ENCODE data around the gene BST2. TPM values are rescaled to one million over a fixed set of nuclear protein-coding genes. Genes with fewer than 3 reads are reported as not detected.

The BST2 gene
- total and polyA plus RNA-seq, 10 of the 15 experiments (the other 5 are each of a cell fraction or from before 2014, with no cell fraction given): 16.6 to 372 (median 264) TPM

DNA sequence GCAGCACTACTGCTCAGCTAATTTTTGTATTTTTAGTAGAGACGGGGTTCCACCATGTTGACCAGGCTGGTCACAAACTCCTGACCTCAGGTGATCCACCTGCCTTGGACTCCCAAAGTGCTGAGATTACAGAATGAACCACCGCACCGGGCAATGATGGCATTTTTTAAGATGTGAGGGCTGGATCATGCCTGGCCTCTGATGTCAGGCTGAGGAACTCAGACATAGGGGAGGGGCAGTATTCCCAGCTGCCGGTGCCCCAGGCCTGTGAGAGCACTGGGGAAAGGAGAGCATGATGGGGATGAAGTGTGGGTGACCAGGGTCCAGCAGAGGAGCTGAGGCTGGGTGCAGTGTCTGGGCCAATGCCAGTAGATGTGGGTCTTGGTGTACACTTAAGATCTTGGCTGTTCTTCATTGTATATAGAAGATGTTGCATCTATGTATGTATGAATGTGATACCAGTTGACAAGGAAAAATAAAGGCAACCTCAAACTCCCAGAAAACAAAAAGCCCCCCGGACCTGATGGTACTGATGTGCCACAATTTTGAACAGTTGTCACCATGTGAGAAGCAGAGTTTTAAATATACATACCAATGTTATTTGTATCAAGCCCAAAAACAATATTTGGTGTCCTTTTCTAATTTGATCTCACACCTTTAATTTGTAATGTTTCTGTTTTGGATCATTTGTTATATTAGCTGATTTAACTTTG is 24.8 kb downstream of the BST2 start:
- TF ChIP-seq STAT3 (IDR thresholded peaks at IDR 0.05; ENCODE audit: low read depth, low read length) (no peak), BACH1 (IDR thresholded peaks at IDR 0.05; ENCODE audit: borderline replicate concordance) (no peak), EP300 (IDR thresholded peaks at IDR 0.05; ENCODE audit: borderline replicate concordance in 1 of 2, control insufficient read depth in 1 of 2, low read depth in 2 of 2, low read length in 2 of 2) (no peak)
- no TSS peak for BruUV-seq (replicated peaks)
- WGBS (ENCODE audit: insufficient coverage, insufficient replicate concordance, low lambda C conversion rate, missing lambda C conversion rate): 96% methylated on average over 5 of the region's 5 CpGs
- no peaks in the 10 kb centered on the region for H3K36me3 ChIP-seq (ENCODE audit: control insufficient read depth in 2 of 2, insufficient read depth in 2 of 2, low read length in 1 of 2)
- CTCF ChIA-PET: interaction anchor here (0.6 to 1.2 kb wide), 3 partner anchors 15 to 120 kb away, joined by 3 to 4 read pairs (median 4); no protein-coding TSS in a partner anchor
- POLR2A ChIA-PET: interaction anchor here (0.7 to 1.1 kb wide), 2 partner anchors 71 to 314 kb away, joined by 3 to 7 read pairs; partner anchors contain the start of gene DDA1
- SMC1A ChIA-PET (ENCODE audit: uncharacterized antibody, unreplicated experiment): interaction anchor here (0.9 kb wide), 2 partner anchors 9 to 33 kb away, joined by 3 read pairs; no protein-coding TSS in a partner anchor
- ATAC-seq (no peak), FAIRE-seq (no peak), DNase-seq (ENCODE audit: low read depth, low spot score) (no peak)
- RAD21 ChIA-PET (ENCODE audit: unreplicated experiment): no interaction called here
- no peaks in the 10 kb centered on the region; the same call in 2 of the 3 replicates for H3K9me3 ChIP-seq (replicated peaks; ENCODE audit: control insufficient read depth, insufficient read depth, low read length)
- H2AFZ ChIP-seq (ENCODE audit: control insufficient read depth, low read depth, low read length): no peak overlapping the region
- H4K20me1 ChIP-seq (ENCODE audit: control insufficient read depth, insufficient read depth): no peaks in the 10 kb centered on the region
- no peak overlapping the region for H3K4me3 ChIP-seq
- no peak overlapping the region for H3K9ac ChIP-seq (ENCODE audit: control insufficient read depth, insufficient read depth, low read length)
- H3K27me3 ChIP-seq (replicated peaks in 1 of 2; ENCODE audit: control insufficient read depth in 2 of 2, insufficient read depth in 2 of 2, low read length in 1 of 2): no peaks in the 10 kb centered on the region
- no peak overlapping the region for H3K4me2 ChIP-seq (ENCODE audit: control insufficient read depth, insufficient read depth)
- in situ Hi-C loops (cut with MboI) (no loop called here), intact Hi-C loops (cut with micrococcal nuclease; ENCODE audit: unreplicated experiment) (no loop called here)
- H3K27ac ChIP-seq (ENCODE audit: control insufficient read depth, insufficient read depth): no peak overlapping the region
- peaks cover 11% of the 10 kb centered on the region for H3K4me1 ChIP-seq (ENCODE audit: control insufficient read depth, insufficient read depth, low read length)
- H3K79me2 ChIP-seq (ENCODE audit: control insufficient read depth, insufficient read depth, low read length): no peaks in the 10 kb centered on the region

DNA sequence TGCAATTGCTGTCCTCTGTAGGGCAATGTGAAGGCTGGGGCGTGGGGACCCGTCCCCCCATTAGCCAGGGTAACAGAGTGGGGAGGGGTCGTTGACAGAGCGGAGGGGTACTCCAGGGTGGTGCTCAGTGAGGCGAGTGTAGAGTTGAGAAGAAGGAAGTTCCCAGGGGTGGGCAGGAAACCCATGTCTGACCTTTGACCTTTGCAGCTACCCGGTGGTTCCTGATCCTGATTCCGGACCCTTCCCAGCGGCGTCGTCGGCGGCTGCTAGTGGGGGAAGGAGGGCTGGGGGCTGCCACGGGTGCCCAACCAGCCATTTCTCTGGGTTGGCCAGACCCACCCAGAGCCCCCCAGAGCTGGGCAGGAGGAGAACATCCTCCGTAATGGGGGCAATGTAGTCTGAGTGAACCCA is 26.2 kb downstream of the BST2 start:
- ChIA-PET POLR2A (interaction anchor here (0.7 kb wide), 1 partner anchor 321 kb away, joined by 4 read pairs; no protein-coding TSS in a partner anchor), CTCF (no interaction called here), RAD21 (ENCODE audit: unreplicated experiment) (no interaction called here), SMC1A (ENCODE audit: uncharacterized antibody, unreplicated experiment) (interaction anchor here (0.9 kb wide), 1 partner anchor 32 kb away, joined by 3 read pairs; no protein-coding TSS in a partner anchor)
- Histone ChIP-seq H3K9me3 (replicated peaks; ENCODE audit: control insufficient read depth, insufficient read depth, low read length) (no peaks in the 10 kb centered on the region; the same call in 2 of the 3 replicates), H3K4me1 (ENCODE audit: control insufficient read depth, insufficient read depth, low read length) (peaks cover 15% of the 10 kb centered on the region), H4K20me1 (ENCODE audit: control insufficient read depth, insufficient read depth) (no peaks in the 10 kb centered on the region), H3K4me2 (ENCODE audit: control insufficient read depth, insufficient read depth) (no peak overlapping the region), H3K4me3 (no peak overlapping the region), H2AFZ (ENCODE audit: control insufficient read depth, low read depth, low read length) (no peak overlapping the region), H3K27ac (ENCODE audit: control insufficient read depth, insufficient read depth) (no peak overlapping the region), H3K9ac (ENCODE audit: control insufficient read depth, insufficient read depth, low read length) (no peak overlapping the region), H3K79me2 (ENCODE audit: control insufficient read depth, insufficient read depth, low read length) (no peaks in the 10 kb centered on the region), H3K27me3 (replicated peaks in 1 of 2; ENCODE audit: control insufficient read depth in 2 of 2, insufficient read depth in 2 of 2, low read length in 1 of 2) (no peaks in the 10 kb centered on the region), H3K36me3 (ENCODE audit: control insufficient read depth in 2 of 2, insufficient read depth in 2 of 2, low read length in 1 of 2) (no peaks in the 10 kb centered on the region)
- BruUV-seq (replicated peaks): no TSS peak
- ATAC-seq (no peak), FAIRE-seq (no peak), DNase-seq (ENCODE audit: low read depth, low spot score) (no peak)
- WGBS (ENCODE audit: insufficient coverage, insufficient replicate concordance, low lambda C conversion rate, missing lambda C conversion rate): 51% methylated on average over 14 of the region's 14 CpGs
- intact Hi-C loops (cut with micrococcal nuclease; ENCODE audit: unreplicated experiment): no loop called here
- in situ Hi-C loops (cut with MboI): no loop called here
- TF ChIP-seq KLF5 (IDR thresholded peaks at IDR 0.05; ENCODE audit: partially characterized antibody): no peak
- TF ChIP-seq, protein P1, sequence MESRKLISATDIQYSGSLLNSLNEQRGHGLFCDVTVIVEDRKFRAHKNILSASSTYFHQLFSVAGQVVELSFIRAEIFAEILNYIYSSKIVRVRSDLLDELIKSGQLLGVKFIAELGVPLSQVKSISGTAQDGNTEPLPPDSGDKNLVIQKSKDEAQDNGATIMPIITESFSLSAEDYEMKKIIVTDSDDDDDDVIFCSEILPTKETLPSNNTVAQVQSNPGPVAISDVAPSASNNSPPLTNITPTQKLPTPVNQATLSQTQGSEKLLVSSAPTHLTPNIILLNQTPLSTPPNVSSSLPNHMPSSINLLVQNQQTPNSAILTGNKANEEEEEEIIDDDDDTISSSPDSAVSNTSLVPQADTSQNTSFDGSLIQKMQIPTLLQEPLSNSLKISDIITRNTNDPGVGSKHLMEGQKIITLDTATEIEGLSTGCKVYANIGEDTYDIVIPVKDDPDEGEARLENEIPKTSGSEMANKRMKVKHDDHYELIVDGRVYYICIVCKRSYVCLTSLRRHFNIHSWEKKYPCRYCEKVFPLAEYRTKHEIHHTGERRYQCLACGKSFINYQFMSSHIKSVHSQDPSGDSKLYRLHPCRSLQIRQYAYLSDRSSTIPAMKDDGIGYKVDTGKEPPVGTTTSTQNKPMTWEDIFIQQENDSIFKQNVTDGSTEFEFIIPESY (IDR thresholded peaks at IDR 0.05): no peak
- no peak for TF ChIP-seq LARP7 (IDR thresholded peaks at IDR 0.05)
- no peak for TF ChIP-seq TCF12 (IDR thresholded peaks at IDR 0.05; ENCODE audit: low read depth, low read length)
- TF ChIP-seq GATAD2B (conservative IDR thresholded peaks at IDR 0.05; ENCODE audit: low read depth): no peak
- peak; percentile 87 for TF ChIP-seq NR2F1 (conservative IDR thresholded peaks at IDR 0.05)
- peak; percentile 63 for TF ChIP-seq NR2C1 (IDR thresholded peaks at IDR 0.05)
- TF ChIP-seq BCL11A (IDR thresholded peaks at IDR 0.05; ENCODE audit: low read depth, low read length): no peak
- TF ChIP-seq CEBPZ (IDR thresholded peaks at IDR 0.05; ENCODE audit: low read depth, low read length): no peak
